Adrenal gland (tissue), 12 donors: Measurements from ENCODE around the gene GIGYF2. TPM values are rescaled to one million over a fixed set of nuclear protein-coding genes. Genes with fewer than 3 reads are reported as not detected.

Experiments used
- DNase-seq, 7 donors: peaks; one replicate each; pipeline ENCODE4 v3.0.0-alpha.2; 2019 to 2020
- H3K27ac ChIP-seq, 5 donors: fragments of 200-600 bp; sonication (generic) in 4 of 5; 1 replicate in 3 of 5; 2 replicates in 2 of 5; pipeline versions ENCODE4 v1.5.1 to v1.8.0; 2016 to 2020; ENCODE audit warnings: mild to moderate bottlenecking in 1 of 5
- H3K27me3 ChIP-seq: fragments of 200-600 bp; 2 replicates; pipeline ENCODE4 v1.8.0; 2021
- H3K36me3 ChIP-seq, 2 donors: fragments of 200-600 bp; replicated peaks in 1 of 2; 1 replicate in 1 of 2; 2 replicates in 1 of 2; pipeline versions ENCODE4 v1.5.1 to v1.8.0; 2018 to 2022
- H3K4me1 ChIP-seq, 2 donors: fragments of 200-600 bp; replicated peaks in 1 of 2; 1 replicate in 1 of 2; 2 replicates in 1 of 2; pipeline versions ENCODE4 v1.5.1 to v1.8.0; 2018 to 2021
- H3K4me3 ChIP-seq, 4 donors: fragments of 200-600 bp; sonication (generic) in 3 of 4; one replicate each; pipeline ENCODE4 v1.5.1; 2016 to 2018
- H3K9me3 ChIP-seq, 3 donors: fragments of 200-600 bp; sonication (generic) in 1 of 3; replicated peaks in 1 of 3; 1 replicate in 2 of 3; 2 replicates in 1 of 3; pipeline versions ENCODE4 v1.5.1 to v1.8.0; 2016 to 2021
- CTCF ChIP-seq, 6 experiments: fragments of 450-650 bp in 4 of 6; fragments of 200-600 bp in 2 of 6; sonication (generic) in 1 of 6; IDR thresholded peaks; 1 replicate in 5 of 6; 2 replicates in 1 of 6; pipeline versions ENCODE4 v1.5.1 to v1.8.0; 2016 to 2021; ENCODE audit warnings: antibody characterized with exemption in 6 of 6, mild to moderate bottlenecking in 2 of 6, moderate library complexity in 1 of 6
- POLR2A ChIP-seq, 2 donors: fragments of 450-650 bp; IDR thresholded peaks; one replicate each; pipeline ENCODE4 v1.6.1; 2017; ENCODE audit warnings: antibody characterized with exemption in 2 of 2, mild to moderate bottlenecking in 2 of 2, moderate library complexity in 1 of 2
- WGBS, 4 donors: extraction: QIAGEN DNeasy Blood & Tissue Kit in 2 of 4; methylation state at CpG; one replicate each; pipeline versions ENCODE4 v1.1.5 to v1.1.7; 2013 to 2017; 5-methylcytosine and 5-hydroxymethylcytosine counted together
- intact Hi-C, 2 donors: fragments of 100-400 bp; cut with DNase I; formaldehyde crosslinking; loops; one replicate each; pipeline versions ENCODE4 v1.14.1 to v1.15.0; 2022 to 2023
- polyA plus RNA-seq, 3 donors: library from polyadenylated mRNA; stranded (reverse); fragments of 200-250 nt in 2 of 3; fragments of 350-450 nt in 1 of 3; fragmentation: Illumina TruSeq in 1 of 3; extraction: RNeasy Lipid Tissue Mini Kit (QIAGEN cat#74804) in 1 of 3; gene quantifications; one replicate each; pipeline ENCODE4 v1.2.3, GENCODE V29; 2013 to 2014
- total RNA-seq, 9 donors: library from RNA; depleted of rRNA in 4 of 9; stranded (reverse); fragments of >200 nt in 4 of 9; fragments of 120-200 nt in 1 of 9; fragmentation: NEBNext Ultra II Directional in 1 of 9; extraction: Animal tissue kit (Norgen Biotek cat#: 25700) in 1 of 9; gene quantifications; one replicate each; pipeline versions ENCODE4 v1.1.0 to v1.2.4, GENCODE V29; 2013 to 2023
- donor health status: healthy with polysubstance abuse.
- donor health status: Bipolar disorder and iron deficiency.
- donor health status: DM: yes; HTN: yes; CAD: no.
- donor health status: DM: no; HTN: no; CAD: no.
- donor health status: DM: no; HTN: no; CAD: no.
- donor health status: DM: yes; HTN: yes; CAD: no.

The GIGYF2 gene
- total and polyA plus RNA-seq, 12 donors, result 13.5 to 93.7 (median 65.4) TPM

GRCh38 chr2:232876161-232876977 lies 179.2 kb downstream of the GIGYF2 start:
- Histone ChIP-seq H3K4me1 (peaks cover 4 to 13% of the 10 kb centered on the region in 2 donors), H3K9me3 (no peaks in the 10 kb centered on the region), H3K4me3 (peak overlapping the region in 1 of 4 donors; percentile 65), H3K27ac (peak overlapping the region in 2 of 5 donors; percentile 28 to 45), H3K27me3 (no peaks in the 10 kb centered on the region), H3K36me3 (no peaks in the 10 kb centered on the region)
- intact Hi-C loops, result no loop called here
- WGBS, 4 donors, result 1% methylated on average over 112 to 118 of the region's 119 CpGs; no CpG with 5 or more reads in 2 of the 4 donors
- peak in 2 of 7 donors; percentile 29 to 44 for DNase-seq
- TF ChIP-seq POLR2A (IDR thresholded peaks at IDR 0.05), result no peak
- peak in 1 of 6 experiments; percentile 13 for TF ChIP-seq CTCF (IDR thresholded peaks at IDR 0.05)

- WGBS, 4 donors, result 27 to 39% (median 32%) methylated on average over 7 to 21 of the region's 21 CpGs
- intact Hi-C loops, result no loop called here
These were observed 179.9 kb downstream of the GIGYF2 start for GRCh38 chr2:232876978-232877441.

GRCh38 chr2:232877940-232878511 lies 180.9 kb downstream of the GIGYF2 start:
- Histone ChIP-seq H3K27me3 (no peaks in the 10 kb centered on the region), H3K27ac (no peak overlapping the region), H3K4me1 (peaks cover 4 to 13% of the 10 kb centered on the region in 2 donors), H3K4me3 (no peak overlapping the region), H3K9me3 (no peaks in the 10 kb centered on the region), H3K36me3 (no peaks in the 10 kb centered on the region)
- WGBS, 4 donors, result 88 to 96% (median 94%) methylated on average over 7 to 13 of the region's 13 CpGs
- peak in 1 of 7 donors; percentile 9 for DNase-seq
- intact Hi-C loops, result no loop called here
- TF ChIP-seq POLR2A (IDR thresholded peaks at IDR 0.05), result no peak
- no peak for TF ChIP-seq CTCF (IDR thresholded peaks at IDR 0.05)

More at GRCh38 chr2:232876978-232877441, 179.9 kb downstream of the GIGYF2 start:
- Histone ChIP-seq H3K4me1 (peaks cover 4 to 13% of the 10 kb centered on the region in 2 donors), H3K9me3 (no peaks in the 10 kb centered on the region), H3K27me3 (no peaks in the 10 kb centered on the region), H3K27ac (peak overlapping the region in 2 of 5 donors; percentile 13 to 28), H3K4me3 (peak overlapping the region in 1 of 4 donors; percentile 65), H3K36me3 (no peaks in the 10 kb centered on the region)
- peak in 1 of 7 donors; percentile 17 for DNase-seq
- TF ChIP-seq CTCF (IDR thresholded peaks at IDR 0.05) (no peak), POLR2A (IDR thresholded peaks at IDR 0.05) (no peak)

GRCh38 chr2:232878855-232879617 lies 181.9 kb downstream of the GIGYF2 start:
- no peaks in the 10 kb centered on the region for H3K9me3 ChIP-seq
- intact Hi-C loops, result no loop called here
- H3K27me3 ChIP-seq, result no peaks in the 10 kb centered on the region
- H3K27ac ChIP-seq, result no peak overlapping the region
- H3K4me3 ChIP-seq, result no peak overlapping the region
- no peaks in the 10 kb centered on the region for H3K36me3 ChIP-seq
- WGBS, 4 donors, result 75 to 97% (median 88%) methylated on average over 8 to 20 of the region's 20 CpGs
- TF ChIP-seq CTCF (IDR thresholded peaks at IDR 0.05) (no peak), POLR2A (IDR thresholded peaks at IDR 0.05) (no peak)
- H3K4me1 ChIP-seq, result peaks cover 4 to 13% of the 10 kb centered on the region in 2 donors
- peak in 1 of 7 donors; percentile 9 for DNase-seq
